Endothelial cell (in vitro differentiated cells): ENCODE data around the gene CASP7. TPM values are rescaled to one million over a fixed set of nuclear protein-coding genes. Genes with fewer than 3 reads are reported as not detected.

Experiments
- DNase-seq: peaks from one replicate; pipeline ENCODE4 v3.0.0; 2021; ENCODE audit warnings: low spot score
- H3K27ac Mint-ChIP-seq: one replicate; pipeline ENCODE4 v1.8.0; 2021; ENCODE audit warnings: mixed read lengths, inconsistent platforms; ENCODE audit not compliant: unreplicated experiment
- H3K27me3 Mint-ChIP-seq: one replicate; pipeline ENCODE4 v1.8.0; 2021; ENCODE audit warnings: mild to moderate bottlenecking, moderate library complexity, mixed read lengths, inconsistent platforms; ENCODE audit not compliant: unreplicated experiment
- H3K36me3 Mint-ChIP-seq: one replicate; pipeline ENCODE4 v1.8.0; 2021; ENCODE audit warnings: mild to moderate bottlenecking, low read depth, mixed read lengths, inconsistent platforms; ENCODE audit not compliant: unreplicated experiment
- H3K4me1 Mint-ChIP-seq: one replicate; pipeline ENCODE4 v1.8.0; 2021; ENCODE audit warnings: mild to moderate bottlenecking, mixed read lengths, inconsistent platforms; ENCODE audit not compliant: unreplicated experiment
- H3K4me3 Mint-ChIP-seq: one replicate; pipeline ENCODE4 v1.8.0; 2021; ENCODE audit warnings: mild to moderate bottlenecking, mixed read lengths, inconsistent platforms; ENCODE audit not compliant: unreplicated experiment
- H3K9me3 Mint-ChIP-seq: one replicate; pipeline ENCODE4 v1.8.0; 2021; ENCODE audit warnings: mixed read lengths, inconsistent platforms; ENCODE audit not compliant: unreplicated experiment
- long read RNA-seq: library from polyadenylated mRNA; unstranded; transcript quantifications from one replicate; pipeline ENCODE4 v2.0.0, GENCODE V29; 2020; ENCODE audit not compliant: unreplicated experiment
- total RNA-seq: library from RNA; stranded (reverse); fragmentation: NEBNext Ultra II Directional; extraction: Animal tissue kit (Norgen Biotek cat#: 25700); gene quantifications from one replicate; pipeline ENCODE4 v1.2.1, GENCODE V29; 2021; ENCODE audit not compliant: unreplicated experiment
- TF ChIP-seq, protein P1 (sequence below): fragments of 200-600 bp; sonication (generic); IDR thresholded peaks from one replicate; pipeline ENCODE4 v1.5.0; 2021; ENCODE audit warnings: antibody characterized with exemption; ENCODE audit not compliant: unreplicated experiment

The CASP7 gene
- total RNA-seq: 11.9 TPM
- long read RNA-seq, partial matches to known transcripts: 0 of 5 reads
- long read RNA-seq, other reads (novel, unspliced or antisense): 1 of 5 reads

DNA sequence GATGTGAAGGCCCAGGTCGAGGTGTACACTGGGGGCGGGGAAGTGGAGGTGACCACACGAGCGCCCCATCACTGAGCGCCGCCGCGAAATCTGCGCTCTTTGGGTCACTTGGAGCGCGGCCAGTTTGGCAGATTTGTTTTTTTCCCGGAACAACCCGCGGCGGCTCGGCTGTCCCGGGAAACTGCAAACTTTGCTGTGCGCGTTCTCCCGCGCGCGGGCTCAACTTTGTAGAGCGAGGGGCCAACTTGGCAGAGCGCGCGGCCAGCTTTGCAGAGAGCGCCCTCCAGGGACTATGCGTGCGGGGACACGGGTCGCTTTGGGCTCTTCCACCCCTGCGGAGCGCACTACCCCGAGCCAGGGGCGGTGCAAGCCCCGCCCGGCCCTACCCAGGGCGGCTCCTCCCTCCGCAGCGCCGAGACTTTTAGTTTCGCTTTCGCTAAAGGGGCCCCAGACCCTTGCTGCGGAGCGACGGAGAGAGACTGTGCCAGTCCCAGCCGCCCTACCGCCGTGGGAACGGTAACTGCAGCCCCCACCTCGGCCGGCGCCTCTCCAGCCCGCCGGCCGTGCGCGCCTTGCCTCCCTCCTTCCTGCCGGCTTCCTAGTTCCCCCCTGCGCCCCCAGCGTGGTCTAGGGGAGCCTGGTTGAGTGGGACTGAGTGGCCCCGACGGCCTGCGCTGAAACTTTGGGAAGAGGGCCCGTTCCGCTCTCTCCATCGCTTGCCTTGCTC, at the start of gene CASP7:
CASP7 (plus strand) TSS at position 450 of the 727 bp plus-strand sequence. CDS start 17,582 bp downstream, outside the sequence.
- TF ChIP-seq, protein P1, sequence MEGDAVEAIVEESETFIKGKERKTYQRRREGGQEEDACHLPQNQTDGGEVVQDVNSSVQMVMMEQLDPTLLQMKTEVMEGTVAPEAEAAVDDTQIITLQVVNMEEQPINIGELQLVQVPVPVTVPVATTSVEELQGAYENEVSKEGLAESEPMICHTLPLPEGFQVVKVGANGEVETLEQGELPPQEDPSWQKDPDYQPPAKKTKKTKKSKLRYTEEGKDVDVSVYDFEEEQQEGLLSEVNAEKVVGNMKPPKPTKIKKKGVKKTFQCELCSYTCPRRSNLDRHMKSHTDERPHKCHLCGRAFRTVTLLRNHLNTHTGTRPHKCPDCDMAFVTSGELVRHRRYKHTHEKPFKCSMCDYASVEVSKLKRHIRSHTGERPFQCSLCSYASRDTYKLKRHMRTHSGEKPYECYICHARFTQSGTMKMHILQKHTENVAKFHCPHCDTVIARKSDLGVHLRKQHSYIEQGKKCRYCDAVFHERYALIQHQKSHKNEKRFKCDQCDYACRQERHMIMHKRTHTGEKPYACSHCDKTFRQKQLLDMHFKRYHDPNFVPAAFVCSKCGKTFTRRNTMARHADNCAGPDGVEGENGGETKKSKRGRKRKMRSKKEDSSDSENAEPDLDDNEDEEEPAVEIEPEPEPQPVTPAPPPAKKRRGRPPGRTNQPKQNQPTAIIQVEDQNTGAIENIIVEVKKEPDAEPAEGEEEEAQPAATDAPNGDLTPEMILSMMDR: no peak
- Mint-ChIP-seq H3K27ac (peak within 1 kb of the TSS; percentile 90), H3K4me3 (peak within 1 kb of the TSS; percentile 96), H3K9me3 (no peaks in the 10 kb centered on the region), H3K4me1 (peaks cover 19% of the 10 kb centered on the region), H3K27me3 (peaks cover 6% of the 10 kb centered on the region), H3K36me3 (peaks cover 9% of the 10 kb centered on the region)
- peak; percentile 72 for DNase-seq

DNA sequence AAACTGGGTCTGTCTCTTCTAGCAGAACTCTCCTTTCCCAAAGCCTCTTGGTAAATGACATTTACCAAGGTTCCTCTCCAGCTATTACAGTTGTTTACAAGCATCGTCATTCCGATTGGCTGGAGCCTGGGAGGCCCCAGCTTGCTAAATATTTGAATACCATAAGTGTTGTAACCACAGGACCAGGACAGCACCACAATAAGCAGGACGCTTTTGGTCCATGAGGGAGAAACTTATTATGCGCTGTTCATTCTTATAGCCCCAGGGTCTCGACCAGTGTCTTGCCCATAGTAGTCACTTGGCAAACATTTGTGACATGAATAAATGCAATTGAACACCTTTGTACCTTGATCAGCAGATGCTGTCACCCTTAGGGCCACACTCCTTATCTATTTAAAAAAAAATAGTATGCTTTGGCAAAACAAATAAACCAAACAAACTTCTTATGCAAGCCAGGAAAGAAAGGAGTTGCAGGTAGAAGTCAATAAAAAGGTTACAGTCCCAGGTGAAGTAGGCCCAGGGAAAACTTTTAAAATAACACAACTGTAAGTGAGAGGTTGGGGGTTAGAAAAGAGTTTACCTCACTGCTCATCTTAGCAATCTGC, 48.7 kb upstream of the CASP7 start:
- no peak overlapping the region for H3K27ac Mint-ChIP-seq

DNA sequence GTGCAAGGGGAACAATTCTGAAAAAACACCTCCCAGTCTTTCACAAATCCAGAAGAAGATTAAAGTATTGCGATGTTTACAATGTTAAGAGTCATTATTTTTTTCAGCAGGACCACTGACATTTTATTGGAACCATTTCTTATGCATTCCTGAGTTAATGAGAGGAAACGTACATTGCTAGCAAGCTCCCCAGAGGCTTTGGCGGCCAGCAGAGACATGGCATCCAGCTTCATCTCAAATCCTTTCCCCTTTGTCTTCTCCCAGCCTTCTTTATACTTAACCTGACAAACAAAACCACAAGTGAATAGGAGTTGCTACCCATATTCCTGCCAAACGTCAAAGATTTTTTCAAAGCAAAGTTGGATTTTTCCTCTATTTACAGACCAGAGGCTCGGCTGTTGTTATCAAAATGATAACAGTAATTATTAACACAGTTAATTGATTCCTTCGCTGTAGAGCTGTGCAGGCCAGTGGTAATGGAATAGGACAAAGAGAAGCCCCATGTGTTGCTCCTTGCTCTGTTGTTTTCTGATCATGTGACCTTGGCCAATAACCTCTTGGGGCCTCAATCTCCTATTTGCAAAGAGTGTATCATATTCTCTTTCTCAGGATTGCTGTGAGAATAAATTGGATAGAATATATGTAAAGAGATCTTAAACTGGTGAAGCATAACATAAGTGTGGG, 47.9 kb upstream of the CASP7 start:
- Mint-ChIP-seq H3K9me3 (no peaks in the 10 kb centered on the region), H3K27ac (no peak overlapping the region), H3K27me3 (peaks cover 3% of the 10 kb centered on the region), H3K4me3 (no peak overlapping the region), H3K4me1 (peaks cover 3% of the 10 kb centered on the region), H3K36me3 (no peaks in the 10 kb centered on the region)
- DNase-seq: no peak
- TF ChIP-seq, protein P1: no peak

More for the DNA sequence above, 48.7 kb upstream of the CASP7 start:
- H3K4me1 Mint-ChIP-seq: peaks cover 3% of the 10 kb centered on the region
- DNase-seq: no peak
- no peaks in the 10 kb centered on the region for H3K36me3 Mint-ChIP-seq
- TF ChIP-seq, protein P1: no peak
- H3K4me3 Mint-ChIP-seq: no peak overlapping the region
- H3K9me3 Mint-ChIP-seq: no peaks in the 10 kb centered on the region
- peaks cover 3% of the 10 kb centered on the region for H3K27me3 Mint-ChIP-seq

DNA sequence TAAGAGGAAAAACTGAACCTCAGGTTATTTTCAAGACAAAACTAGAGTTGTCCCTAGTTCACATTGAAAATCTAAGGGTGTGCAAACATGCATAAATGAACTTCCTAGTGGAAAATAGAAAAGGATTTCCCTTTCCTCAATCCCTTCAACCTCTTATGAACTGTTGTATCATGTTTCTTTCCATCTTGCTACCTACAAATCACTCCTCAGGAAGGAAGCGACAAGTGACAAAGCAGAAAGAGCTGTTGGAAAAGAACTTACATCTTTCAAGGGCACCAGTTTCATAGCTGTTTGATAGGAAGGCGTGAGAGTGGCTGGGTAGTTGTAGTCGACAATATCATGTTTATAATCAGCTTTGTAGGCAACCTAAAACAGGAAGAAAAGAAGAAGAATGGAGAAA, 39.7 kb upstream of the CASP7 start:
- H3K4me3 Mint-ChIP-seq: no peak overlapping the region

More for the DNA sequence above, 39.7 kb upstream of the CASP7 start:
- no peak for DNase-seq
- TF ChIP-seq, protein P1: no peak
- Mint-ChIP-seq H3K4me1 (peaks cover 5% of the 10 kb centered on the region), H3K27ac (no peak overlapping the region), H3K27me3 (no peaks in the 10 kb centered on the region), H3K9me3 (no peaks in the 10 kb centered on the region), H3K36me3 (no peaks in the 10 kb centered on the region)
